Measurements from ENCODE around the gene AXL.

DNA sequence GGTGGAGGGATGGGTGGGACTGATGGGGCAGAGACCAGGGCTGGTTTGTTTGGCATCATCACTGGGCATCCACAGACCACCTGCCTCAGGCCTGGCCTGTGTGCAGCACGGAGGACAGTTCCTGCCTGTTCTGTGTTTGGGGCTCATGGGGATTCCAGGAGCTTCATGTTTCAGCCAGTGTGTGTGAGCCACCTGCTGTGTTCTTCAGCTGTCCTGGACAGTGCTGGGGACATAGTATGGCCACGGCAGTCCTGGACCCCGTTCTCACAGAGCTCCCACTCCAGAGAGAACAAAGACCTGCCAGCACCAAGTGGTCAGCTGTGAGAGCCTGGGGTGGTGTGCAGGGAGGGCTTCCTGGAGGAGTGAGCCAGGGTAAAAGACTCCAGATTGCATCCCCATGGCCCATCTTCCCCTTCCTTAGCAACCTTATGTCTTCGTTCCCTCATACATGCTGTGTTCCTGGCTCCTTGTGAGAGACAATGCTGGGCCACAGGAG is 89.0 kb downstream of the AXL start:
- TF ChIP-seq, protein P1, sequence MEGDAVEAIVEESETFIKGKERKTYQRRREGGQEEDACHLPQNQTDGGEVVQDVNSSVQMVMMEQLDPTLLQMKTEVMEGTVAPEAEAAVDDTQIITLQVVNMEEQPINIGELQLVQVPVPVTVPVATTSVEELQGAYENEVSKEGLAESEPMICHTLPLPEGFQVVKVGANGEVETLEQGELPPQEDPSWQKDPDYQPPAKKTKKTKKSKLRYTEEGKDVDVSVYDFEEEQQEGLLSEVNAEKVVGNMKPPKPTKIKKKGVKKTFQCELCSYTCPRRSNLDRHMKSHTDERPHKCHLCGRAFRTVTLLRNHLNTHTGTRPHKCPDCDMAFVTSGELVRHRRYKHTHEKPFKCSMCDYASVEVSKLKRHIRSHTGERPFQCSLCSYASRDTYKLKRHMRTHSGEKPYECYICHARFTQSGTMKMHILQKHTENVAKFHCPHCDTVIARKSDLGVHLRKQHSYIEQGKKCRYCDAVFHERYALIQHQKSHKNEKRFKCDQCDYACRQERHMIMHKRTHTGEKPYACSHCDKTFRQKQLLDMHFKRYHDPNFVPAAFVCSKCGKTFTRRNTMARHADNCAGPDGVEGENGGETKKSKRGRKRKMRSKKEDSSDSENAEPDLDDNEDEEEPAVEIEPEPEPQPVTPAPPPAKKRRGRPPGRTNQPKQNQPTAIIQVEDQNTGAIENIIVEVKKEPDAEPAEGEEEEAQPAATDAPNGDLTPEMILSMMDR (IDR thresholded peaks at IDR 0.05), result no peak
- TF ChIP-seq POLR2A (IDR thresholded peaks at IDR 0.05), result no peak
